ENCODE results near the gene UBE2S.
A peak's percentile ranks its signal among the peaks of the same experiment; 100 is the strongest.

Gene UBE2S

DNA sequence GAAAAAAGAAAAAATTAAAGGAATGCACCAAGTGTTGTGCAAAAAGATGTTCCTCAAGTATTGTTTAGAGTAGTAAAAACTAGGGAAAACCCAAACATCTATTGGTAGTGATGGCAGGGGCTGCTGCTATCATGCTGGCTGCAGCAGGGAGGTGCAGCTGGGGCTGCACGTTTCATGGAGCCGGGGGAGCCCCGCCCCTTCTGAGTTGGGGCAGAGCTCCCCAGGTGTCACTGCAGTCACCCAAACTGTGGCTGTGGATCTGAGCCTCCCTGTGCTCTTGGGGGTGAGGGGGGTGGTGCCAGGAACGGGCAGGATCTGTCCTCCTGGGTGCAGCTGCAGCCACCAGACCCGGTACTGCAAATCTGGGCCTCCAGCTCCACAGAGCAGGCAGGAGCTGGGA lies 11.5 kb upstream of the UBE2S start:
- no peak for TF ChIP-seq RAD21 (IDR thresholded peaks at IDR 0.05; ENCODE audit: low read depth)
- no peak for TF ChIP-seq NFIC (IDR thresholded peaks at IDR 0.05)
- TF ChIP-seq USF1 (IDR thresholded peaks at IDR 0.05) = no peak
- TF ChIP-seq CREB1 (IDR thresholded peaks at IDR 0.05; ENCODE audit: low read depth) = no peak
- TF ChIP-seq, protein P1, sequence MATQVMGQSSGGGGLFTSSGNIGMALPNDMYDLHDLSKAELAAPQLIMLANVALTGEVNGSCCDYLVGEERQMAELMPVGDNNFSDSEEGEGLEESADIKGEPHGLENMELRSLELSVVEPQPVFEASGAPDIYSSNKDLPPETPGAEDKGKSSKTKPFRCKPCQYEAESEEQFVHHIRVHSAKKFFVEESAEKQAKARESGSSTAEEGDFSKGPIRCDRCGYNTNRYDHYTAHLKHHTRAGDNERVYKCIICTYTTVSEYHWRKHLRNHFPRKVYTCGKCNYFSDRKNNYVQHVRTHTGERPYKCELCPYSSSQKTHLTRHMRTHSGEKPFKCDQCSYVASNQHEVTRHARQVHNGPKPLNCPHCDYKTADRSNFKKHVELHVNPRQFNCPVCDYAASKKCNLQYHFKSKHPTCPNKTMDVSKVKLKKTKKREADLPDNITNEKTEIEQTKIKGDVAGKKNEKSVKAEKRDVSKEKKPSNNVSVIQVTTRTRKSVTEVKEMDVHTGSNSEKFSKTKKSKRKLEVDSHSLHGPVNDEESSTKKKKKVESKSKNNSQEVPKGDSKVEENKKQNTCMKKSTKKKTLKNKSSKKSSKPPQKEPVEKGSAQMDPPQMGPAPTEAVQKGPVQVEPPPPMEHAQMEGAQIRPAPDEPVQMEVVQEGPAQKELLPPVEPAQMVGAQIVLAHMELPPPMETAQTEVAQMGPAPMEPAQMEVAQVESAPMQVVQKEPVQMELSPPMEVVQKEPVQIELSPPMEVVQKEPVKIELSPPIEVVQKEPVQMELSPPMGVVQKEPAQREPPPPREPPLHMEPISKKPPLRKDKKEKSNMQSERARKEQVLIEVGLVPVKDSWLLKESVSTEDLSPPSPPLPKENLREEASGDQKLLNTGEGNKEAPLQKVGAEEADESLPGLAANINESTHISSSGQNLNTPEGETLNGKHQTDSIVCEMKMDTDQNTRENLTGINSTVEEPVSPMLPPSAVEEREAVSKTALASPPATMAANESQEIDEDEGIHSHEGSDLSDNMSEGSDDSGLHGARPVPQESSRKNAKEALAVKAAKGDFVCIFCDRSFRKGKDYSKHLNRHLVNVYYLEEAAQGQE (IDR thresholded peaks at IDR 0.05; ENCODE audit: low read depth) = no peak
- TF ChIP-seq EP300 (IDR thresholded peaks at IDR 0.05; ENCODE audit: borderline replicate concordance) = no peak
- TF ChIP-seq YY1 (IDR thresholded peaks at IDR 0.05; ENCODE audit: low read depth) = no peak
- no peak for TF ChIP-seq ZBTB7A (IDR thresholded peaks at IDR 0.05; ENCODE audit: low read depth)
- TF ChIP-seq TEAD4 (IDR thresholded peaks at IDR 0.05) = no peak

GRCh38 chr19:55418185-55418584 lies 10.6 kb upstream of the UBE2S start:
- TF ChIP-seq MAX (IDR thresholded peaks at IDR 0.05) (peak; percentile 71), RAD21 (IDR thresholded peaks at IDR 0.05; ENCODE audit: low read depth) (peak; percentile 93), YY1 (IDR thresholded peaks at IDR 0.05; ENCODE audit: low read depth) (no peak), NFIC (IDR thresholded peaks at IDR 0.05) (no peak), EP300 (IDR thresholded peaks at IDR 0.05; ENCODE audit: borderline replicate concordance) (no peak), ZBTB7A (IDR thresholded peaks at IDR 0.05; ENCODE audit: low read depth) (no peak), TEAD4 (IDR thresholded peaks at IDR 0.05) (no peak)

DNA sequence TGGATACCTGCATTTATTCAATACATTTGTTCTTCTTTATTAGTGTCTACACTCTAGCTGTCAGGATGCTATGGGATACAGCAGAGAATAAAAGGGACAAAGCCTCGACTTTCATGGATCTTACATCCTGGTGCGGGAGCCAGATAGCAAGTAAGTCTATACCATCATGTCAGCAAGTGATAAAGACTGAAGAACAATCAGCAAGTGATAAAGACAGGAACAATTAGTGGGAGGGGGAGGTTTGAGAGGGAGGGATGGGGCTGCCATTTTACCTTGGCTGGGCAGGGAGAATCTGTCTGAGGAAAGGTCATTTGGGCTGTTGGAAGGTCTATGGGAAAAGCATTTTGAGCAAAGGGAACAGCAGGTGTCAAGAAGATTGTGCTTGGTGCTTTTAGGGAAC lies 2.6 kb upstream of the UBE2S start:
- TF ChIP-seq USF1 (IDR thresholded peaks at IDR 0.05) = no peak
- TF ChIP-seq EGR1 (IDR thresholded peaks at IDR 0.05) = no peak
- TF ChIP-seq, protein P1 (IDR thresholded peaks at IDR 0.05; ENCODE audit: low read depth) = no peak
- no peak for TF ChIP-seq CREB1 (IDR thresholded peaks at IDR 0.05; ENCODE audit: low read depth)
- TF ChIP-seq CEBPB (IDR thresholded peaks at IDR 0.05) = no peak
- no peak for TF ChIP-seq YY1 (IDR thresholded peaks at IDR 0.05; ENCODE audit: low read depth)
- no peak for TF ChIP-seq TAF1 (IDR thresholded peaks at IDR 0.05; ENCODE audit: low read depth)
- no peak for TF ChIP-seq FOXM1 (IDR thresholded peaks at IDR 0.05; ENCODE audit: borderline replicate concordance, low read depth)
- TF ChIP-seq RAD21 (IDR thresholded peaks at IDR 0.05; ENCODE audit: low read depth) = no peak
- no peak for TF ChIP-seq NFIC (IDR thresholded peaks at IDR 0.05)
- no peak for TF ChIP-seq ZBTB7A (IDR thresholded peaks at IDR 0.05; ENCODE audit: low read depth)

DNA sequence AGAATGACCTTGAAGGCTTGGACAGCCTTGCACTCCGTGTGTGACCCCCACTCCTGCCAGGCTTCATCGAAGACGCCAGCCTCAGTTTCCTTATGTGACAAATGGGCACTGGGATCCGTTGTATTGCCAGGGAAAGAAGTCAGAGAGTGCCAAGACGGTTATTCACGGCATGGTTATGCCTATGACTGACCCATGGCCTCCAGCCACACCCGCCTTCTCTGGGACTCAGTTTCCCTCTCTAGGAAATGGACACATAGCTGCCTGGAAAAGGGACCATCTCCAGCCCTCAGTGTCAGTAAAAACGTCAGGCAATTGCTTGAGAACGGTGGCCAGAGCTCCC lies 915 bp upstream of the UBE2S start:
- TF ChIP-seq USF1 (IDR thresholded peaks at IDR 0.05) (no peak), ZBTB7A (IDR thresholded peaks at IDR 0.05; ENCODE audit: low read depth) (no peak), RAD21 (IDR thresholded peaks at IDR 0.05; ENCODE audit: low read depth) (no peak), FOXM1 (IDR thresholded peaks at IDR 0.05; ENCODE audit: borderline replicate concordance, low read depth) (no peak), CEBPB (IDR thresholded peaks at IDR 0.05) (no peak), TCF12 (IDR thresholded peaks at IDR 0.05; ENCODE audit: low read depth) (no peak), NFIC (IDR thresholded peaks at IDR 0.05) (no peak)
- TF ChIP-seq, protein P1 (IDR thresholded peaks at IDR 0.05; ENCODE audit: low read depth) = no peak

All from Ishikawa (cell line).